ENCODE data around the gene CCDC148. TPM values are rescaled to one million over a fixed set of nuclear protein-coding genes. Genes with fewer than 3 reads are reported as not detected.

The CCDC148 gene
- under 1 TPM in 1 of 4 donors, not detected in 3; 0.66 TPM for total RNA-seq

- intact Hi-C loops (cut with DNase I; ENCODE audit: low total_unique reads) (loop anchor here (5.0 kb wide), 2 partner anchors 296 to 1161 kb away; partner anchors contain the start of gene BAZ2B), in situ Hi-C loops (cut with MboI; ENCODE audit: low sequenced_read_pairs in 4 of 4) (no loop called here)
- H3K27ac ChIP-seq = peak within 1 kb of the TSS; percentile 83 to 96 (median 90)
- peak within 1 kb of the TSS; percentile 79 to 91 (median 80) for H3K4me3 ChIP-seq
- H3K36me3 ChIP-seq = no peaks in the 10 kb centered on the region
- TF ChIP-seq POLR2A (IDR thresholded peaks at IDR 0.05) (peak; percentile 55 to 64), CTCF (IDR thresholded peaks at IDR 0.05 in 4 of 5, conservative IDR thresholded peaks at IDR 0.05 in 1 of 5) (peak in 3 of 5 experiments; percentile 10 to 42 (median 16))
- DNase-seq (peak; percentile 81 to 85), ATAC-seq (peak; percentile 85 to 89)
- H3K4me1 ChIP-seq = peaks cover 18 to 24% of the 10 kb centered on the region in 2 donors
- no peaks in the 10 kb centered on the region for H3K9me3 ChIP-seq
- H3K27me3 ChIP-seq = no peaks in the 10 kb centered on the region
These were observed at the start of gene CCDC148, which contains the start of gene PKP4 for GRCh38 chr2:158456309-158457066. CCDC148 (minus strand) TSS chr2:158456753; CDS start chr2:158456439, 314 bp downstream. PKP4 (plus strand) TSS chr2:158456952; CDS start chr2:158533185, 76,233 bp downstream.

- in situ Hi-C loops (cut with MboI; ENCODE audit: low sequenced_read_pairs in 4 of 4) = no loop called here
- no peak overlapping the region for H3K27ac ChIP-seq
- no peak for DNase-seq
- H3K4me3 ChIP-seq = no peak overlapping the region
- TF ChIP-seq POLR2A (IDR thresholded peaks at IDR 0.05) (no peak), CTCF (IDR thresholded peaks at IDR 0.05 in 4 of 5, conservative IDR thresholded peaks at IDR 0.05 in 1 of 5) (no peak)
- H3K27me3 ChIP-seq = no peaks in the 10 kb centered on the region
- intact Hi-C loops (cut with DNase I; ENCODE audit: low total_unique reads) = no loop called here
- H3K9me3 ChIP-seq = no peaks in the 10 kb centered on the region
- no peak for ATAC-seq
- peaks cover 10 to 16% of the 10 kb centered on the region in 2 donors for H3K4me1 ChIP-seq
- no peaks in the 10 kb centered on the region for H3K36me3 ChIP-seq
These were observed 48.9 kb upstream of the CCDC148 start for GRCh38 chr2:158505448-158505934.

GRCh38 chr2:158504088-158504487, 47.5 kb upstream of the CCDC148 start:
- H3K4me3 ChIP-seq = no peak overlapping the region
- H3K4me1 ChIP-seq = peaks cover 10 to 16% of the 10 kb centered on the region in 2 donors
- DNase-seq = no peak
- no peak for TF ChIP-seq CTCF (IDR thresholded peaks at IDR 0.05 in 4 of 5, conservative IDR thresholded peaks at IDR 0.05 in 1 of 5)
- no peak for TF ChIP-seq POLR2A (IDR thresholded peaks at IDR 0.05)
- in situ Hi-C loops (cut with MboI; ENCODE audit: low sequenced_read_pairs in 4 of 4) (no loop called here), intact Hi-C loops (cut with DNase I; ENCODE audit: low total_unique reads) (no loop called here)
- no peaks in the 10 kb centered on the region for H3K36me3 ChIP-seq
- no peaks in the 10 kb centered on the region for H3K27me3 ChIP-seq
- no peak overlapping the region for H3K27ac ChIP-seq
- H3K9me3 ChIP-seq = no peaks in the 10 kb centered on the region
- no peak for ATAC-seq

- Histone ChIP-seq H3K27me3 (no peaks in the 10 kb centered on the region), H3K36me3 (no peaks in the 10 kb centered on the region), H3K9me3 (no peaks in the 10 kb centered on the region), H3K4me3 (no peak overlapping the region), H3K4me1 (peaks cover 10 to 16% of the 10 kb centered on the region in 2 donors), H3K27ac (no peak overlapping the region)
- no peak for DNase-seq
- ATAC-seq = no peak
- intact Hi-C loops (cut with DNase I; ENCODE audit: low total_unique reads) = no loop called here
- TF ChIP-seq POLR2A (IDR thresholded peaks at IDR 0.05) (no peak), CTCF (IDR thresholded peaks at IDR 0.05 in 4 of 5, conservative IDR thresholded peaks at IDR 0.05 in 1 of 5) (no peak)
- in situ Hi-C loops (cut with MboI; ENCODE audit: low sequenced_read_pairs in 4 of 4) = no loop called here
These were observed 46.4 kb upstream of the CCDC148 start for GRCh38 chr2:158502974-158503373.
